Spleen (tissue), 7 donors: ENCODE measurements around the gene SERPINA6.

Experiments
- CTCF ChIP-seq, 11 experiments: fragments of 200-600 bp in 7 of 11; fragments of 450-650 bp in 4 of 11; sonication (generic) in 4 of 11; IDR thresholded peaks in 8 of 11; conservative IDR thresholded peaks in 3 of 11; 1 replicate in 7 of 11; 2 replicates in 4 of 11; pipeline versions ENCODE4 v1.4.0 to v1.8.0; 2016 to 2021; ENCODE audit warnings: antibody characterized with exemption in 11 of 11, inconsistent platforms in 4 of 11, mild to moderate bottlenecking in 1 of 11
- POLR2AphosphoS5 ChIP-seq, 3 donors: sonication (generic); formaldehyde crosslinking; IDR thresholded peaks; one replicate each; pipeline ENCODE4 v1.5.1; 2017; ENCODE audit warnings: antibody characterized with exemption in 3 of 3
- donor health status: DM: no; HTN: no; CAD: no; lungs with moderate emphysema.
- donor health status: DM: no; HTN: no; CAD: no.
- donor health status: DM: no; HTN: no; CAD: no.

GRCh38 chr14:94340533-94340932 lies 17.4 kb upstream of the SERPINA6 start:
- no peak for TF ChIP-seq CTCF (IDR thresholded peaks at IDR 0.05 in 8 of 11, conservative IDR thresholded peaks at IDR 0.05 in 3 of 11)
- TF ChIP-seq POLR2AphosphoS5 (IDR thresholded peaks at IDR 0.05) = no peak
